Liver (tissue), 3 donors: Measurements from ENCODE around the gene VWF.

Experiments
- CTCF ChIP-seq: fragments of 150-350 bp; IDR thresholded peaks from 2 replicates; pipeline ENCODE4 v1.5.1; 2017; ENCODE audit warnings: improper control_type of control experiment, low read depth, low read length; ENCODE audit not compliant: missing input control
- RAD21 ChIP-seq, 2 donors: IDR thresholded peaks; 2 replicates each; pipeline ENCODE4 v1.6.1; 2016; ENCODE audit warnings: antibody characterized with exemption in 2 of 2, mild to moderate bottlenecking in 2 of 2
- SP1 ChIP-seq: IDR thresholded peaks from 2 replicates; pipeline ENCODE4 v1.6.1; 2018; ENCODE audit warnings: antibody characterized with exemption, mild to moderate bottlenecking
- TAF1 ChIP-seq: conservative IDR thresholded peaks from 2 replicates; pipeline ENCODE4 v1.6.1; 2016; ENCODE audit warnings: antibody characterized with exemption, mild to moderate bottlenecking
- YY1 ChIP-seq: IDR thresholded peaks from 2 replicates; pipeline ENCODE4 v1.6.1; 2016; ENCODE audit warnings: antibody characterized with exemption, mild to moderate bottlenecking
- donor health status: healthy.
- donor health status: healthy.

- TF ChIP-seq CTCF (no peak), YY1 (no peak), RAD21 (IDR thresholded peaks at IDR 0.05) (no peak), SP1 (no peak), TAF1 (no peak)
These were observed 79.0 kb downstream of the VWF start for GRCh38 chr12:6045438-6045837.
